ENCODE data around the gene TMEM18.

TMEM18 gene

GRCh38 chr2:620004-620403 is 57.2 kb downstream of the TMEM18 start:
- no peak overlapping the region for H3K27ac ChIP-seq
- no peaks in the 10 kb centered on the region for H3K27me3 ChIP-seq
- no peaks in the 10 kb centered on the region for H3K9me3 ChIP-seq
- no peak overlapping the region for H3K4me3 ChIP-seq (ENCODE audit: low read depth in 1 of 2, low read length in 1 of 2)
- TF ChIP-seq, protein P1, sequence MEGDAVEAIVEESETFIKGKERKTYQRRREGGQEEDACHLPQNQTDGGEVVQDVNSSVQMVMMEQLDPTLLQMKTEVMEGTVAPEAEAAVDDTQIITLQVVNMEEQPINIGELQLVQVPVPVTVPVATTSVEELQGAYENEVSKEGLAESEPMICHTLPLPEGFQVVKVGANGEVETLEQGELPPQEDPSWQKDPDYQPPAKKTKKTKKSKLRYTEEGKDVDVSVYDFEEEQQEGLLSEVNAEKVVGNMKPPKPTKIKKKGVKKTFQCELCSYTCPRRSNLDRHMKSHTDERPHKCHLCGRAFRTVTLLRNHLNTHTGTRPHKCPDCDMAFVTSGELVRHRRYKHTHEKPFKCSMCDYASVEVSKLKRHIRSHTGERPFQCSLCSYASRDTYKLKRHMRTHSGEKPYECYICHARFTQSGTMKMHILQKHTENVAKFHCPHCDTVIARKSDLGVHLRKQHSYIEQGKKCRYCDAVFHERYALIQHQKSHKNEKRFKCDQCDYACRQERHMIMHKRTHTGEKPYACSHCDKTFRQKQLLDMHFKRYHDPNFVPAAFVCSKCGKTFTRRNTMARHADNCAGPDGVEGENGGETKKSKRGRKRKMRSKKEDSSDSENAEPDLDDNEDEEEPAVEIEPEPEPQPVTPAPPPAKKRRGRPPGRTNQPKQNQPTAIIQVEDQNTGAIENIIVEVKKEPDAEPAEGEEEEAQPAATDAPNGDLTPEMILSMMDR (IDR thresholded peaks at IDR 0.05): no peak
- no peaks in the 10 kb centered on the region for H3K36me3 ChIP-seq
- H3K4me1 ChIP-seq (ENCODE audit: control insufficient read depth in 1 of 2, insufficient read depth in 1 of 2, low read depth in 1 of 2, low read length in 1 of 2): no peaks in the 10 kb centered on the region

- Histone ChIP-seq H3K27me3 (no peaks in the 10 kb centered on the region), H3K9me3 (no peaks in the 10 kb centered on the region), H3K36me3 (no peaks in the 10 kb centered on the region), H3K27ac (no peak overlapping the region), H3K4me3 (ENCODE audit: low read depth in 1 of 2, low read length in 1 of 2) (no peak overlapping the region), H3K4me1 (ENCODE audit: control insufficient read depth in 1 of 2, insufficient read depth in 1 of 2, low read depth in 1 of 2, low read length in 1 of 2) (no peaks in the 10 kb centered on the region)
- TF ChIP-seq, protein P1 (IDR thresholded peaks at IDR 0.05): no peak
These were observed 58.7 kb downstream of the TMEM18 start for GRCh38 chr2:618422-618990.

DNA sequence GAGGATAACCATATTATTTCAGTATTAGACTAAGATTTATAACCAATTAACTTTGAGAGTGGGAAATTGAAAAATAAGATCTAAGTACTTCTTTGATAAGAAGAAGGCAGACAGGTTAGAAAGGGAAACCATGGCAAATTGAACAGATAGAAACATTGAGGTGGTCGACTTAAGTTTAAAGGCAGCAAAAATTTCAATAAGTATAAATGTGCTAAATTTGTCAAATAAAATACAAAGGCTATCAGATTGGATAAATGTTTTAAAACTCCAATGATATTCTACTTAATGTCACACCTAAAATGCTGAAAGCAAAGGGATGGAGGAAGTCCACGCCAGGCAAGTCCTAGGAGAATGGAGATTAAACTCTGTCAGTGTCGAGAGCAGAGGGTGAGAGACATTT is 59.2 kb downstream of the TMEM18 start:
- Histone ChIP-seq H3K4me1 (ENCODE audit: control insufficient read depth in 1 of 2, insufficient read depth in 1 of 2, low read depth in 1 of 2, low read length in 1 of 2) (no peaks in the 10 kb centered on the region), H3K27me3 (no peaks in the 10 kb centered on the region), H3K4me3 (ENCODE audit: low read depth in 1 of 2, low read length in 1 of 2) (no peak overlapping the region), H3K9me3 (no peaks in the 10 kb centered on the region), H3K27ac (no peak overlapping the region), H3K36me3 (no peaks in the 10 kb centered on the region)
- TF ChIP-seq, protein P1 (IDR thresholded peaks at IDR 0.05): no peak

Data from neutrophil (primary cell).